Upper lobe of left lung (tissue), 4 donors: ENCODE data around the gene MARVELD1.
A peak's percentile ranks its signal among the peaks of the same experiment; 100 is the strongest.

Experiments
- CTCF ChIP-seq, 6 experiments: fragments of 450-650 bp in 4 of 6; fragments of 200-600 bp in 2 of 6; sonication (generic) in 2 of 6; IDR thresholded peaks; one replicate each; pipeline ENCODE4 v1.5.1; 2016 to 2019; ENCODE audit warnings: antibody characterized with exemption in 6 of 6
- POLR2AphosphoS5 ChIP-seq, 2 donors: sonication (generic); formaldehyde crosslinking; IDR thresholded peaks; one replicate each; pipeline ENCODE4 v1.5.1; 2017; ENCODE audit warnings: antibody characterized with exemption in 2 of 2

- TF ChIP-seq CTCF (IDR thresholded peaks at IDR 0.05) = peak; percentile 78 to 93 (median 83)
- no peak for TF ChIP-seq POLR2AphosphoS5 (IDR thresholded peaks at IDR 0.05)
These were observed 18.0 kb downstream of the MARVELD1 start for GRCh38 chr10:97731346-97732051.
